Activated naive CD4-positive, alpha-beta T cell treated with anti-CD3 and anti-CD28 coated beads, Interleukin-2, amount 50 U/mL, for 24 hours (primary cell): ENCODE data around the gene ATXN2L.

Experiments
- H3K27ac Mint-ChIP-seq: one replicate; pipeline ENCODE4 v1.8.0; 2021; ENCODE audit warnings: mild to moderate bottlenecking, mixed read lengths
- H3K27me3 Mint-ChIP-seq: one replicate; pipeline ENCODE4 v1.8.0; 2021; ENCODE audit warnings: mixed read lengths
- H3K36me3 Mint-ChIP-seq: one replicate; pipeline ENCODE4 v1.8.0; 2021; ENCODE audit warnings: mixed read lengths
- H3K4me1 Mint-ChIP-seq: one replicate; pipeline ENCODE4 v1.8.0; 2021; ENCODE audit warnings: mixed read lengths
- H3K4me3 Mint-ChIP-seq: one replicate; pipeline ENCODE4 v1.8.0; 2021; ENCODE audit warnings: mild to moderate bottlenecking, mixed read lengths
- H3K9me3 Mint-ChIP-seq: one replicate; pipeline ENCODE4 v1.8.0; 2021; ENCODE audit warnings: mixed read lengths

Gene ATXN2L

GRCh38 chr16:28834873-28835863 lies 12.4 kb downstream of the ATXN2L start:
- Mint-ChIP-seq H3K36me3 (peaks cover 19% of the 10 kb centered on the region), H3K9me3 (no peaks in the 10 kb centered on the region), H3K27ac (peak overlapping the region; percentile 2), H3K4me3 (no peak overlapping the region), H3K4me1 (peaks cover 16% of the 10 kb centered on the region), H3K27me3 (no peaks in the 10 kb centered on the region)

- H3K36me3 Mint-ChIP-seq = peaks cover 17% of the 10 kb centered on the region
- no peaks in the 10 kb centered on the region for H3K27me3 Mint-ChIP-seq
- H3K4me3 Mint-ChIP-seq = no peak overlapping the region
- H3K9me3 Mint-ChIP-seq = no peaks in the 10 kb centered on the region
- peaks cover 14% of the 10 kb centered on the region for H3K4me1 Mint-ChIP-seq
- H3K27ac Mint-ChIP-seq = no peak overlapping the region
Observed at GRCh38 chr16:28835864-28836760, 13.3 kb downstream of the ATXN2L start.

- H3K9me3 Mint-ChIP-seq = no peaks in the 10 kb centered on the region
- peaks cover 17% of the 10 kb centered on the region for H3K36me3 Mint-ChIP-seq
- H3K4me3 Mint-ChIP-seq = no peak overlapping the region
- peaks cover 14% of the 10 kb centered on the region for H3K4me1 Mint-ChIP-seq
- H3K27me3 Mint-ChIP-seq = no peaks in the 10 kb centered on the region
- no peak overlapping the region for H3K27ac Mint-ChIP-seq
Observed at GRCh38 chr16:28836761-28837064, 13.9 kb downstream of the ATXN2L start.

GRCh38 chr16:28837672-28838557 lies 15.1 kb downstream of the ATXN2L start:
- H3K36me3 Mint-ChIP-seq = peaks cover 12% of the 10 kb centered on the region
- H3K4me1 Mint-ChIP-seq = peaks cover 14% of the 10 kb centered on the region
- H3K9me3 Mint-ChIP-seq = no peaks in the 10 kb centered on the region
- no peak overlapping the region for H3K4me3 Mint-ChIP-seq
- H3K27ac Mint-ChIP-seq = peak overlapping the region; percentile 42
- no peaks in the 10 kb centered on the region for H3K27me3 Mint-ChIP-seq

- no peak overlapping the region for H3K4me3 Mint-ChIP-seq
- H3K36me3 Mint-ChIP-seq = peaks cover 12% of the 10 kb centered on the region
- H3K27ac Mint-ChIP-seq = peak overlapping the region; percentile 30
- H3K27me3 Mint-ChIP-seq = no peaks in the 10 kb centered on the region
- H3K4me1 Mint-ChIP-seq = peaks cover 10% of the 10 kb centered on the region
- no peaks in the 10 kb centered on the region for H3K9me3 Mint-ChIP-seq
Observed at GRCh38 chr16:28838558-28838918, 15.7 kb downstream of the ATXN2L start.

GRCh38 chr16:28839004-28839639 lies 16.3 kb downstream of the ATXN2L start:
- Mint-ChIP-seq H3K27me3 (no peaks in the 10 kb centered on the region), H3K27ac (peak overlapping the region; percentile 74), H3K4me3 (no peak overlapping the region), H3K4me1 (peaks cover 9% of the 10 kb centered on the region), H3K9me3 (no peaks in the 10 kb centered on the region), H3K36me3 (peaks cover 11% of the 10 kb centered on the region)

- Mint-ChIP-seq H3K4me1 (peaks cover 11% of the 10 kb centered on the region), H3K36me3 (peaks cover 13% of the 10 kb centered on the region), H3K4me3 (no peak overlapping the region), H3K27ac (peak overlapping the region; percentile 60), H3K27me3 (no peaks in the 10 kb centered on the region), H3K9me3 (no peaks in the 10 kb centered on the region)
Observed at GRCh38 chr16:28839899-28840298, 17.1 kb downstream of the ATXN2L start.

GRCh38 chr16:28842696-28843095 lies 19.9 kb downstream of the ATXN2L start:
- Mint-ChIP-seq H3K27ac (peak overlapping the region; percentile 27), H3K27me3 (no peaks in the 10 kb centered on the region), H3K4me1 (peaks cover 34% of the 10 kb centered on the region), H3K4me3 (peak overlapping the region; percentile 56), H3K9me3 (no peaks in the 10 kb centered on the region), H3K36me3 (peaks cover 20% of the 10 kb centered on the region)

GRCh38 chr16:28843766-28844165 lies 21.0 kb downstream of the ATXN2L start:
- H3K4me1 Mint-ChIP-seq = peaks cover 29% of the 10 kb centered on the region
- H3K27me3 Mint-ChIP-seq = no peaks in the 10 kb centered on the region
- no peaks in the 10 kb centered on the region for H3K9me3 Mint-ChIP-seq
- no peak overlapping the region for H3K27ac Mint-ChIP-seq
- peaks cover 18% of the 10 kb centered on the region for H3K36me3 Mint-ChIP-seq
- no peak overlapping the region for H3K4me3 Mint-ChIP-seq

- Mint-ChIP-seq H3K4me1 (peaks cover 29% of the 10 kb centered on the region), H3K4me3 (peak overlapping the region; percentile 94), H3K9me3 (no peaks in the 10 kb centered on the region), H3K27me3 (no peaks in the 10 kb centered on the region), H3K27ac (peak overlapping the region; percentile 59), H3K36me3 (peaks cover 18% of the 10 kb centered on the region)
Observed at GRCh38 chr16:28844226-28844885, 21.6 kb downstream of the ATXN2L start.

- Mint-ChIP-seq H3K4me1 (peaks cover 29% of the 10 kb centered on the region), H3K36me3 (peaks cover 18% of the 10 kb centered on the region), H3K9me3 (no peaks in the 10 kb centered on the region), H3K27me3 (no peaks in the 10 kb centered on the region), H3K4me3 (peak overlapping the region; percentile 94), H3K27ac (peak overlapping the region; percentile 95)
Observed at GRCh38 chr16:28845293-28845692, 22.5 kb downstream of the ATXN2L start.

- H3K27ac Mint-ChIP-seq = peak overlapping the region; percentile 95
- peak overlapping the region; percentile 94 for H3K4me3 Mint-ChIP-seq
- H3K27me3 Mint-ChIP-seq = no peaks in the 10 kb centered on the region
- H3K9me3 Mint-ChIP-seq = no peaks in the 10 kb centered on the region
- H3K4me1 Mint-ChIP-seq = peaks cover 29% of the 10 kb centered on the region
- H3K36me3 Mint-ChIP-seq = peaks cover 18% of the 10 kb centered on the region
Observed at GRCh38 chr16:28845761-28846079, 22.9 kb downstream of the ATXN2L start.

- peaks cover 29% of the 10 kb centered on the region for H3K4me1 Mint-ChIP-seq
- H3K27ac Mint-ChIP-seq = peak within 1 kb of the TSS; percentile 95
- H3K27me3 Mint-ChIP-seq = no peaks in the 10 kb centered on the region
- peaks cover 18% of the 10 kb centered on the region for H3K36me3 Mint-ChIP-seq
- peak within 1 kb of the TSS; percentile 94 for H3K4me3 Mint-ChIP-seq
- H3K9me3 Mint-ChIP-seq = no peaks in the 10 kb centered on the region
Observed at GRCh38 chr16:28846080-28846932, 23.5 kb downstream of the ATXN2L start, which contains the start of gene TUFM. Gene TUFM (minus strand): TSS chr16:28846348. CDS start chr16:28846269, 79 bp downstream.

GRCh38 chr16:28846933-28847273 lies 24.1 kb downstream of the ATXN2L start:
- H3K27me3 Mint-ChIP-seq = no peaks in the 10 kb centered on the region
- peak overlapping the region; percentile 95 for H3K27ac Mint-ChIP-seq
- peak overlapping the region; percentile 94 for H3K4me3 Mint-ChIP-seq
- peaks cover 18% of the 10 kb centered on the region for H3K36me3 Mint-ChIP-seq
- H3K9me3 Mint-ChIP-seq = no peaks in the 10 kb centered on the region
- H3K4me1 Mint-ChIP-seq = peaks cover 29% of the 10 kb centered on the region
